ENCODE data around the gene CRYGS.

The CRYGS gene

GRCh38 chr3:186497608-186498007 lies 46.6 kb downstream of the CRYGS start:
- in situ Hi-C loops (cut with MboI; ENCODE audit: low sequenced_read_pairs): no loop called here

- in situ Hi-C loops (cut with MboI; ENCODE audit: low sequenced_read_pairs): no loop called here
These were observed 47.5 kb downstream of the CRYGS start for GRCh38 chr3:186496635-186497034.

GRCh38 chr3:186496016-186496415 lies 48.2 kb downstream of the CRYGS start:
- in situ Hi-C loops (cut with MboI; ENCODE audit: low sequenced_read_pairs): no loop called here

GRCh38 chr3:186493525-186494255 lies 50.5 kb downstream of the CRYGS start:
- in situ Hi-C loops (cut with MboI; ENCODE audit: low sequenced_read_pairs): no loop called here

GRCh38 chr3:186492385-186492984 lies 51.7 kb downstream of the CRYGS start:
- in situ Hi-C loops (cut with MboI; ENCODE audit: low sequenced_read_pairs): no loop called here

- in situ Hi-C loops (cut with MboI; ENCODE audit: low sequenced_read_pairs): no loop called here
These were observed 54.7 kb downstream of the CRYGS start for GRCh38 chr3:186489507-186489906.
